ENCODE data around the gene FRMD4A.

The FRMD4A gene

DNA sequence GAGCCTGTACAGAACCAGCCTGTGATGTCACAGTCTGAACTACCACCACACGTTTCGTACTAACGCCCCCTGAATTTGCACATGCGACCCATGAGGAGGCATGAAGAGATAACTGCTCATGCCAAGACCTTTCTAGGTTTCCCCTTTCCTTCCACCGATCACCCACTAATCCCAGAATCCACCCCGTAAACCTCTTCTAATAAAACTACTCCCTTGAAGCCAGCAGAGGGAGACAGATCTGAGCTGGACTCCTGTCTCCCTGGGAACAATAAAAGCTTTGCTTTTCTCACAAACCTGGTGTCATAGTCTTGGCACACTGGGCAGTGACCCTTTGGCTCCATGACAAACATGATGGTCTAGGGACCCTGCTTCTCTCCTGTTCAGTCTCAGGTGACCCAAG is 144.5 kb downstream of the FRMD4A start:
- POLR2A ChIA-PET = interaction anchor here (1.2 to 2.0 kb wide), 2 partner anchors 14 to 292 kb away, joined by 3 to 8 read pairs; no protein-coding TSS in a partner anchor
- no peak for DNase-seq (ENCODE audit: extremely low spot score)
- CTCF ChIA-PET = interaction anchor here (0.6 to 2.2 kb wide), 4 partner anchors 11 to 396 kb away, joined by 3 to 13 read pairs (median 7); no protein-coding TSS in a partner anchor
- TF ChIP-seq ZNF384 (IDR thresholded peaks at IDR 0.05) = no peak
- no peak for TF ChIP-seq SUZ12 (IDR thresholded peaks at IDR 0.05)
- TF ChIP-seq SP1 (IDR thresholded peaks at IDR 0.05) = no peak
- TF ChIP-seq, protein P1, sequence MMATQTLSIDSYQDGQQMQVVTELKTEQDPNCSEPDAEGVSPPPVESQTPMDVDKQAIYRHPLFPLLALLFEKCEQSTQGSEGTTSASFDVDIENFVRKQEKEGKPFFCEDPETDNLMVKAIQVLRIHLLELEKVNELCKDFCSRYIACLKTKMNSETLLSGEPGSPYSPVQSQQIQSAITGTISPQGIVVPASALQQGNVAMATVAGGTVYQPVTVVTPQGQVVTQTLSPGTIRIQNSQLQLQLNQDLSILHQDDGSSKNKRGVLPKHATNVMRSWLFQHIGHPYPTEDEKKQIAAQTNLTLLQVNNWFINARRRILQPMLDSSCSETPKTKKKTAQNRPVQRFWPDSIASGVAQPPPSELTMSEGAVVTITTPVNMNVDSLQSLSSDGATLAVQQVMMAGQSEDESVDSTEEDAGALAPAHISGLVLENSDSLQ (IDR thresholded peaks at IDR 0.05) = no peak
- TF ChIP-seq ELF4 (IDR thresholded peaks at IDR 0.05) = no peak
- TF ChIP-seq FOXM1 (IDR thresholded peaks at IDR 0.05; ENCODE audit: borderline replicate concordance) = no peak
- no peak for TF ChIP-seq FOXA1 (IDR thresholded peaks at IDR 0.05)

GRCh38 chr10:14185316-14186045 is 145.2 kb downstream of the FRMD4A start:
- POLR2A ChIA-PET = interaction anchor here (0.6 to 2.0 kb wide), 6 partner anchors 10 to 293 kb away, joined by 3 to 8 read pairs (median 3); no protein-coding TSS in a partner anchor

GRCh38 chr10:14184841-14185315 is 145.8 kb downstream of the FRMD4A start:
- CTCF ChIA-PET = interaction anchor here (0.5 to 2.2 kb wide), 3 partner anchors 11 to 383 kb away, joined by 3 to 13 read pairs (median 10); no protein-coding TSS in a partner anchor
- no peak for DNase-seq (ENCODE audit: extremely low spot score)
- POLR2A ChIA-PET = interaction anchor here (0.6 to 2.0 kb wide), 6 partner anchors 10 to 293 kb away, joined by 3 to 8 read pairs (median 3); no protein-coding TSS in a partner anchor
- TF ChIP-seq FOXA1 (IDR thresholded peaks at IDR 0.05) (no peak), FOXM1 (IDR thresholded peaks at IDR 0.05; ENCODE audit: borderline replicate concordance) (no peak), CTBP1 (IDR thresholded peaks at IDR 0.05; ENCODE audit: borderline replicate concordance) (no peak), SP1 (IDR thresholded peaks at IDR 0.05) (no peak), FOXK2 (IDR thresholded peaks at IDR 0.05) (no peak), HDGF (IDR thresholded peaks at IDR 0.05; ENCODE audit: borderline replicate concordance) (no peak), ELF4 (IDR thresholded peaks at IDR 0.05) (no peak), BHLHE40 (IDR thresholded peaks at IDR 0.05; ENCODE audit: borderline replicate concordance) (no peak), ARNT (IDR thresholded peaks at IDR 0.05) (no peak), SUZ12 (IDR thresholded peaks at IDR 0.05) (no peak), L3MBTL2 (conservative IDR thresholded peaks at IDR 0.05) (no peak)

More at GRCh38 chr10:14185316-14186045, 145.2 kb downstream of the FRMD4A start:
- peak; percentile 52 for DNase-seq (ENCODE audit: extremely low spot score)
- CTCF ChIA-PET = interaction anchor here (0.5 to 2.2 kb wide), 5 partner anchors 11 to 395 kb away, joined by 3 to 13 read pairs (median 4); no protein-coding TSS in a partner anchor
- TF ChIP-seq ZNF384 (IDR thresholded peaks at IDR 0.05) (0 out of 2 replicates have a peak, but pooled peaks have one; percentile 16), ELF4 (IDR thresholded peaks at IDR 0.05) (peak; percentile 96), FOXK2 (IDR thresholded peaks at IDR 0.05) (peak; percentile 88; the same call in 1 of the 2 replicates), FOXA1 (IDR thresholded peaks at IDR 0.05) (no peak), HDGF (IDR thresholded peaks at IDR 0.05; ENCODE audit: borderline replicate concordance) (no peak), SUZ12 (IDR thresholded peaks at IDR 0.05) (0 out of 2 replicates have a peak, but pooled peaks have one; percentile 39), L3MBTL2 (conservative IDR thresholded peaks at IDR 0.05) (peak; percentile 66), CTBP1 (IDR thresholded peaks at IDR 0.05; ENCODE audit: borderline replicate concordance) (peak; percentile 65; the same call in 1 of the 2 replicates), NFRKB (IDR thresholded peaks at IDR 0.05) (peak; percentile 92), BHLHE40 (IDR thresholded peaks at IDR 0.05; ENCODE audit: borderline replicate concordance) (peak; percentile 75)

- POLR2A ChIA-PET = no interaction called here
- no peak for TF ChIP-seq SP1 (IDR thresholded peaks at IDR 0.05)
- TF ChIP-seq HDGF (IDR thresholded peaks at IDR 0.05; ENCODE audit: borderline replicate concordance) = no peak
- TF ChIP-seq FOXK2 (IDR thresholded peaks at IDR 0.05) = no peak
- TF ChIP-seq CTBP1 (IDR thresholded peaks at IDR 0.05; ENCODE audit: borderline replicate concordance) = no peak
- TF ChIP-seq ZNF384 (IDR thresholded peaks at IDR 0.05) = no peak
- no peak for TF ChIP-seq TARDBP (IDR thresholded peaks at IDR 0.05)
- TF ChIP-seq ARNT (IDR thresholded peaks at IDR 0.05) = no peak
- TF ChIP-seq, protein P1 (IDR thresholded peaks at IDR 0.05) = no peak
- TF ChIP-seq FOXM1 (IDR thresholded peaks at IDR 0.05; ENCODE audit: borderline replicate concordance) = no peak
- TF ChIP-seq NFRKB (IDR thresholded peaks at IDR 0.05) = no peak
- no peak for TF ChIP-seq BHLHE40 (IDR thresholded peaks at IDR 0.05; ENCODE audit: borderline replicate concordance)
- TF ChIP-seq SUZ12 (IDR thresholded peaks at IDR 0.05) = no peak
- no peak for TF ChIP-seq L3MBTL2 (conservative IDR thresholded peaks at IDR 0.05)
- no peak for TF ChIP-seq LEF1 (IDR thresholded peaks at IDR 0.05; ENCODE audit: borderline replicate concordance)
- no peak for TF ChIP-seq FOXA1 (IDR thresholded peaks at IDR 0.05)
- CTCF ChIA-PET = interaction anchor here (0.5 kb wide), 1 partner anchor 222 kb away, joined by 3 read pairs; no protein-coding TSS in a partner anchor
- no peak for DNase-seq (ENCODE audit: extremely low spot score)
Observed at GRCh38 chr10:14182781-14183180, 147.9 kb downstream of the FRMD4A start.

- ChIA-PET CTCF (no interaction called here), POLR2A (no interaction called here)
- TF ChIP-seq ZNF384 (IDR thresholded peaks at IDR 0.05) = no peak
- TF ChIP-seq FOXK2 (IDR thresholded peaks at IDR 0.05) = no peak
- TF ChIP-seq HDGF (IDR thresholded peaks at IDR 0.05; ENCODE audit: borderline replicate concordance) = no peak
- TF ChIP-seq, protein P1 (IDR thresholded peaks at IDR 0.05) = no peak
- TF ChIP-seq TARDBP (IDR thresholded peaks at IDR 0.05) = no peak
- no peak for TF ChIP-seq SP1 (IDR thresholded peaks at IDR 0.05)
- TF ChIP-seq ARNT (IDR thresholded peaks at IDR 0.05) = no peak
- no peak for TF ChIP-seq FOXM1 (IDR thresholded peaks at IDR 0.05; ENCODE audit: borderline replicate concordance)
- no peak for TF ChIP-seq ELF4 (IDR thresholded peaks at IDR 0.05)
- no peak for TF ChIP-seq NFRKB (IDR thresholded peaks at IDR 0.05)
- DNase-seq (ENCODE audit: extremely low spot score) = no peak
Observed at GRCh38 chr10:14181567-14181936, 149.2 kb downstream of the FRMD4A start.
